ENCODE measurements around the gene RBM26.

DNA sequence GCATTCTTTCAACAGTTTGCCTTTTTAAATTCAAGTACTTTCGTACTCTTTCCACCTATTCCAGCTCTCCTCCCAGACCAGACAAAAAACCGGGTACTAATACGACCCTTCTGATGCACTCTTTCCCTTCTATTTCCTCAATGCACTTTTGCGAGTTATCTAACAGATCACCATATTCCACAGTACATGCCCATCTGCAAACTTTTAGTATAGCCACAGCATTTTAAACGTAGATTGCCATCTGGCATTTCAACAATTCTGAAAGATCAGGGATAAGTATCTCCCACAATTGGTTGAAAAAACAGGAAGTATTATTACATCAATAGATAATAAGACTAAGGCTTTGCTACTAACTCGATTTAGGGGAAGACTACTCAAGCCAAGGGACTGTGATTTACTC, 31.5 kb downstream of the RBM26 start:
- TF ChIP-seq, protein P1, sequence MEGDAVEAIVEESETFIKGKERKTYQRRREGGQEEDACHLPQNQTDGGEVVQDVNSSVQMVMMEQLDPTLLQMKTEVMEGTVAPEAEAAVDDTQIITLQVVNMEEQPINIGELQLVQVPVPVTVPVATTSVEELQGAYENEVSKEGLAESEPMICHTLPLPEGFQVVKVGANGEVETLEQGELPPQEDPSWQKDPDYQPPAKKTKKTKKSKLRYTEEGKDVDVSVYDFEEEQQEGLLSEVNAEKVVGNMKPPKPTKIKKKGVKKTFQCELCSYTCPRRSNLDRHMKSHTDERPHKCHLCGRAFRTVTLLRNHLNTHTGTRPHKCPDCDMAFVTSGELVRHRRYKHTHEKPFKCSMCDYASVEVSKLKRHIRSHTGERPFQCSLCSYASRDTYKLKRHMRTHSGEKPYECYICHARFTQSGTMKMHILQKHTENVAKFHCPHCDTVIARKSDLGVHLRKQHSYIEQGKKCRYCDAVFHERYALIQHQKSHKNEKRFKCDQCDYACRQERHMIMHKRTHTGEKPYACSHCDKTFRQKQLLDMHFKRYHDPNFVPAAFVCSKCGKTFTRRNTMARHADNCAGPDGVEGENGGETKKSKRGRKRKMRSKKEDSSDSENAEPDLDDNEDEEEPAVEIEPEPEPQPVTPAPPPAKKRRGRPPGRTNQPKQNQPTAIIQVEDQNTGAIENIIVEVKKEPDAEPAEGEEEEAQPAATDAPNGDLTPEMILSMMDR (IDR thresholded peaks at IDR 0.05) = no peak
- TF ChIP-seq POLR2AphosphoS5 (IDR thresholded peaks at IDR 0.05; ENCODE audit: low read depth, low read length) = no peak
- no peak for TF ChIP-seq RAD21 (IDR thresholded peaks at IDR 0.05; ENCODE audit: low read length)

Measured in SK-N-SH (cell line).